Esophagus squamous epithelium (tissue), 4 donors: Measurements from ENCODE around the gene TMEM74B.
"Not testable (repeated sequence)": the region's sequence is repeated elsewhere in the genome, so short reads cannot be mapped to it uniquely, and the experiment has no call there.

Source experiments
- POLR2A ChIP-seq, 4 donors: fragments of 450-650 bp; IDR thresholded peaks; one replicate each; pipeline ENCODE4 v1.6.1; 2017; ENCODE audit warnings: antibody characterized with exemption in 4 of 4, mild to moderate bottlenecking in 4 of 4, moderate library complexity in 3 of 4
- TF ChIP-seq, protein P1 (sequence below), 6 experiments: fragments of 450-650 bp in 4 of 6; fragments of 200-600 bp in 2 of 6; sonication (generic) in 2 of 6; IDR thresholded peaks; one replicate each; pipeline ENCODE4 v1.5.1; 2016 to 2019; ENCODE audit warnings: antibody characterized with exemption in 6 of 6, mild to moderate bottlenecking in 4 of 6, moderate library complexity in 4 of 6

DNA sequence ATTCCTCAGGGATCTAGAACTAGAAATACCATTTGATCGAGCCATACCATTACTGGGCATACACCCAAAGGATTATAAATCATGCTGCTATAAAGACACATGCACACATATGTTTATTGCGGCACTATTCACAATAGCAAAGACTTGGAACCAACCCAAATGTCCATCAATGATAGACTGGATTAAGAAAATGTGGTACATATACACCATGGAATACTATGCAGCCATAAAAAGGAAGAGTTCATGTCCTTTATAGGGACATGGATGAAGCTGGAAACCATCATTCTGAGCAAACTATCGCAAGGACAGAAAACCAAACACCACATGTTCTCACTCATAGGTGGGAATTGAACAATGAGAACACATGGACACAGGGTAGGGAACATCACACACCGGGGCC lies 38.0 kb upstream of the TMEM74B start:
- TF ChIP-seq, protein P1, sequence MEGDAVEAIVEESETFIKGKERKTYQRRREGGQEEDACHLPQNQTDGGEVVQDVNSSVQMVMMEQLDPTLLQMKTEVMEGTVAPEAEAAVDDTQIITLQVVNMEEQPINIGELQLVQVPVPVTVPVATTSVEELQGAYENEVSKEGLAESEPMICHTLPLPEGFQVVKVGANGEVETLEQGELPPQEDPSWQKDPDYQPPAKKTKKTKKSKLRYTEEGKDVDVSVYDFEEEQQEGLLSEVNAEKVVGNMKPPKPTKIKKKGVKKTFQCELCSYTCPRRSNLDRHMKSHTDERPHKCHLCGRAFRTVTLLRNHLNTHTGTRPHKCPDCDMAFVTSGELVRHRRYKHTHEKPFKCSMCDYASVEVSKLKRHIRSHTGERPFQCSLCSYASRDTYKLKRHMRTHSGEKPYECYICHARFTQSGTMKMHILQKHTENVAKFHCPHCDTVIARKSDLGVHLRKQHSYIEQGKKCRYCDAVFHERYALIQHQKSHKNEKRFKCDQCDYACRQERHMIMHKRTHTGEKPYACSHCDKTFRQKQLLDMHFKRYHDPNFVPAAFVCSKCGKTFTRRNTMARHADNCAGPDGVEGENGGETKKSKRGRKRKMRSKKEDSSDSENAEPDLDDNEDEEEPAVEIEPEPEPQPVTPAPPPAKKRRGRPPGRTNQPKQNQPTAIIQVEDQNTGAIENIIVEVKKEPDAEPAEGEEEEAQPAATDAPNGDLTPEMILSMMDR (IDR thresholded peaks at IDR 0.05), result not testable (repeated sequence)
- TF ChIP-seq POLR2A (IDR thresholded peaks at IDR 0.05), result not testable (repeated sequence)
